Kidney tubule cell (primary cell): Measurements from ENCODE around the gene STX2.
"Not testable (repeated sequence)": the region's sequence is repeated elsewhere in the genome, so short reads cannot be mapped to it uniquely, and the experiment has no call there.

Experiments used
- DNase-seq: peaks from one replicate; pipeline ENCODE4 v3.0.0-alpha.2; 2018; ENCODE audit warnings: low spot score

Gene STX2

DNA sequence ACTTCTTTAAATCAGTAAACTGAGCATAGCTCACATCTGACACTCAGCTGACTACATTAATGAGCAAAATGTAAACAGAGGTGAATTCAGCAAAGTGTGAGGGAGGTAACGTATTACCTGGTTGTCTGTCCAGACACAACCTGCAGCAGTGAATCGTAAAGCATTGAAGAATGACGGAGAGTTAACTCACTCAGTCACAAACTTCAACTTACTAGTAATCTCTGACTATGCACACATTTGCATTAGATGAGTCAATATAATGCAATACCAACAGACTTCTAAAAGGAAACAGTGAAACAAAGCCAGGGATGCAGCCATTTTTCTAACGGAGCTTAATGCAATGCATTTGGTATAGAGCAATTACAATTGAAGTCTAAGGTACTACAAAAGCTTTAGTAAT, 40.0 kb downstream of the STX2 start:
- DNase-seq, result peak; percentile 23

DNA sequence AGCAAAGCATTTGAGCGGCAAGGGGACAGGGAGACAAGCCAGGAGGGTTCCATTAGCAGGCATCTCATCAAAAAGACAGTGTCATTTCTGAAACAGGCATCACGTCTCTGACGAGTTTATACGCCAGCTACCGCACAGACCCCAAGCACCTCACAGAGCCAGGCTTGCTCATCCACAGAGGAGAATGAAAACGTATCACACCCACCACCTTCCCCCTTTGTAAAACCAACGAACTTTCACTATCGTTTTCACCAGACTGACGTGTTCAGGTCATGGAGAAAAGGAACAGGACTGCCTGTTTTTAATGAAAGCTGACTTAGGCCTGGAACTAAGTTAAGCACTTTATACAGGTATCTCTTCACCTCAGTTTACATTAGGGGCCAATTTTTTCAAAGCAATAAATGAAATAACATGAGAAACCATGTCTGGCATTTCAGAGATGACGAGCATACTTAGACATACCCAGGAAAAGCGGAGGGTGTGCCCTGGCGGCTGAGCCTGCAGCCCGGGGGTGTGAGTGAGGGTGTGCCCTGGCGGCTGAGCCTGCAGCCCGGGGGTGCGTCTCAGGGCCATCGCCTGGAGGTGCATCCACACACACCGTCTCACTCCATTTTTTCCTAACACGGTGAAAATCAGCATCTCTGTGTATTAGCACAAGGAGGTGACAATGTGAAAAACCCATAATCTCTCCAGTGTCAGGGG, 41.9 kb downstream of the STX2 start:
- DNase-seq, result no peak

GRCh38 chr12:130795906-130796305, 43.1 kb downstream of the STX2 start:
- no peak for DNase-seq

DNA sequence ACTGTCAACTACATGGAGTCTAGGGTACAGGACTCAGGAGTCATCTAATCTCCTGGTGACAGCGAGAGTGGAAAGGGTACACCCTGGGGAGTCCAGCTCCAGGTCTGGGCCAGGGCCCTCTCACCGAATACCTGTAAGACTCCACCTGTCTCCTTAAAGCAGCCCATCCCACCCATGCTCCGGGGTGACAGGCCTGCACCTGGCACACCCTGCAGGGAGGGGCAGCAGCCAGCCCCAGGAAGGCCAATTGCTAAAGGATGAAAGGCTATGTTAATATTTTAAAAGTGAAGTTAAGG, 45.5 kb downstream of the STX2 start:
- no peak for DNase-seq

DNA sequence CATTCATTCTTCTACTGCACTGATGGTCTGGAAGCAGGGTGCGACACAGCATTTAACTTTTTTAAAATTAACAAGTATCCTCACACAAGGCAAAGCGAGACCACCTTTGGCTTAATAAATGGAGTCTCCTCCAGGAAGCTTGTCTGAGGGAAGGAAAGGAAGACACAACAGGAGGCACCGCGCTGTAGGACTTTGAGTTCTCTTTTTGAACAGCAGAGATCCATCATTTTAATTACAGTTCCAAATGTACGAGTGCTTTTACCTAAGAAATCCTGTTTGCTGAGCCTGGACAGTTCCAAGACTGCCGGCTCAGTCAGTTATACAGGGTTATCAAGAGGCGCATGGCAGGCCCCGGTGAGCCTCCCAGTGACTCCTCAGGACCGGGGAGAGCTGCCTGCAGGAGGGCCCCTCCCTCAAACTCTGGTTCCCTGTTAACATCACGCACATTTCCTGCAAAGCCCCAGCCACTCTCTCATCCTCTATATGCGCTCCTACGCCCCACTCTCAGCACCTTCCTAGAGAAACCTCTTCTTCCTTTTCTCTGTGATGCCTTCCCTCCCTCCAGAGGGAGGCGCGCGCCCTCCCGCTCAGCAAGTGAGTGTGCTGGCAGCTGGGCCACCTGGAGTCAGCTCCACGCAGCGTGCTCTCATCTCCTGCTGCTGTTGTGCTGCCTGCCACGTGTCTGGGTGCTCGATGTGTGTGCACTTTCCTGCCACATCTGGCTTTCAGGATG, 46.1 kb downstream of the STX2 start:
- no peak for DNase-seq

DNA sequence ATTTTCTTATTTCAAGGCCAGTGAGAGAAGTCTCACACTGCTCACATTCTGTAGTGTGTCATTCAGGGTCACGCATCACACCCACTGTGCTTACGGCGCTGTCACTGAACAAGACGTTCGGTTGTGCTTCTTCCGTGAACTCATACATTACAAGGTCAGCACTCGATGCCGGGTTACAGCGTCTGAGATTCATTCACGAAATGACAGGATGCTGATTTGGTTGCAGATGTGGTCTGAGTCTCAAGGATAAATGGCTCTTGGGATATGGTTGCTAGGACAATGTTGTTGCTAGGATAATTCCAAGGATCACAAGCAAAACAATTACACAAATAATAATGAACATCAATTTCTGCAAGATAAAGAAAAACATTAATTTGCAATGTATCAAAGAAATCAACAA, 47.4 kb downstream of the STX2 start:
- DNase-seq, result no peak

- DNase-seq, result no peak
Measured at GRCh38 chr12:130788515-130788914, 50.5 kb downstream of the STX2 start.

DNA sequence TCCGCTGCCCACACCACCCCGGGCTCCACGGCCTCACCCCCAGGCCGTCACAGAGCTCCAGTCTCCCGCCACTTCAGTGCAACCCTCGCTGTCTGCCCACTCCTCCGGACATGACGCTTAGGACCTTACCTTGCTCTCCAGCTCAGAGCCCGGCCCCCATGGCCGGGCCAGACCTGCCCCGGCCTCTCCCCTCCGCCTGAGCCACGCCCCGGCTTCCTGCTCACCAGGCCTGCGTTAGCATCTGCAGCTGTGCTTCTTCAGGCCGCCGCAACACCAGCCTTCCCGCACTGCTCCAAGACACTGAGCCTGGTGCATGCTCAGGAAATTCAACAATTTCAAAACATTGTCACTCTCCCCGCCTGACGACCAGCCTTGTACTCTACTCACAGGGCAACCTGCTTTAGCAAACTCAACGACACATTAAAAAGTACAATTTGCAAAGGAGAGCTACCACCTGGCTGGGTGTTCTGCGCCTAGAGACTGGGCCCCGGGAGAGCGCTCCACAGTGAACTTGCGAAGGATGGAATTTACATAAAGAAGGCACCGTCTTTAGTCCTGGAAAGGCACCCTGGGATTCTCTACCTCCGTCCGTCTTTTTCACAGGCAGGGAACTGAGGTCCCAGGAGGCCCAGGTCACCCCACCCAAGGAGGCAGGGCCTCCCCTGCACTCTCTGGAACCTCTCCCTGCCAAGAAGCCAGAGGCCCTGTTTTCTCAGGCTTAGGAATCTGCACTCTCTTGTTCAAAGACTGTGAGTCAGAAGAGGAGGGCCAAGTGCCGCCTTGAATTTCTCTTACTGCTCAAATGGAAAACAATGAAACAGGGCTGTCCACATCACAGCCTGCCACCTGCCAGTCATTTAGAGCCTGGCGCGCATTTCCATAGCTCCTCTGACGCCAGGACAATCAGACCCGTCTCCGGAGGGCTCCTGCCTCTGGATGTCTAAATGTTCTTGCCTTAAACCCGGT, 51.3 kb downstream of the STX2 start:
- DNase-seq, result peak; percentile 14

- DNase-seq, result no peak
Measured at GRCh38 chr12:130787041-130787440, 52.0 kb downstream of the STX2 start.

DNA sequence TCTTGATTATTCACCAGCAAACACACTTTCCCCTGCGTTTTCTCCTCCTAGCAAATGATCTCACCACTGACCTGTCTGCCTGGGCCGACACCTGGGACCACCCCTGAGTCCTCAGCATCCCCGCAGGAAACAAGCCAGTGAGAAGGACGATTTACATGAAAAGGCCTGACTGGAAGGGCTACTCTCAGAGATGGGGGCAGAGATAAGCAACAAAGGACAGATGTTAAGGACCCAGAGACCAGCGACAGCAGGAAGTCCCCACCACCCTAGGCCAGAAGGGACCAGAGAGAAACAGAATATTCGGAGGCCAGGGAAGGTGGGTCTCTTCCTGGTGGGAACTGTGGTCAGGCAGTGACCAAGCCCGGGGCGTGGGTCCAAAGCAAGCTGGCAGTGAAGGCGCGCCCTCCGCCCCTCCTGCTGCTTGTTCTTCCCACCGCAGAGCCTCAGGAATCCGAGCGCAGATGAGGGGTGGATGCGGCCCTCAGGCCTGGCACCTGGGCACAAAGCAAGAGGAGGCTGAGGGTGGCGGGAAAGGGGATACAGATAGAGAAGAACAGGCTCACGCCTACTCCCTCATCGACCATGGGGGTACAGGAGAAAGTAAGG, 55.8 kb downstream of the STX2 start:
- DNase-seq, result no peak

DNA sequence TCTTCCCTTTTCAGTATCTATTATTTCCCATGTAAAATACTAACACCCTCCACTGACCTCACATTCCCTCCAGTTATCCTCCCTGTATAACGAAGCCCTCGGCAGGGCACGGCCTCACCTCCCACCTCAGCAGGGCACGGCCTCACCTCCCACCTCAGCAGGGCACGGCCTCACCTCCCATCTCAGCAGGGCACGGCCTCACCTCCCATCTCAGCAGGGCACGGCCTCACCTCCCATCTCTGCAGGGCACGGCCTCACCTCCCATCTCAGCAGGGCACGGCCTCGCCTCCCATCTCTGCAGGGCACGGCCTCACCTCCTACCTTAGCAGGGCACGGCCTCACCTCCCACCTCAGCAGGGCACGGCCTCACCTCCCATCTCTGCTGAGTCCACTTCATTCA, 56.8 kb downstream of the STX2 start:
- not testable (repeated sequence) for DNase-seq

DNA sequence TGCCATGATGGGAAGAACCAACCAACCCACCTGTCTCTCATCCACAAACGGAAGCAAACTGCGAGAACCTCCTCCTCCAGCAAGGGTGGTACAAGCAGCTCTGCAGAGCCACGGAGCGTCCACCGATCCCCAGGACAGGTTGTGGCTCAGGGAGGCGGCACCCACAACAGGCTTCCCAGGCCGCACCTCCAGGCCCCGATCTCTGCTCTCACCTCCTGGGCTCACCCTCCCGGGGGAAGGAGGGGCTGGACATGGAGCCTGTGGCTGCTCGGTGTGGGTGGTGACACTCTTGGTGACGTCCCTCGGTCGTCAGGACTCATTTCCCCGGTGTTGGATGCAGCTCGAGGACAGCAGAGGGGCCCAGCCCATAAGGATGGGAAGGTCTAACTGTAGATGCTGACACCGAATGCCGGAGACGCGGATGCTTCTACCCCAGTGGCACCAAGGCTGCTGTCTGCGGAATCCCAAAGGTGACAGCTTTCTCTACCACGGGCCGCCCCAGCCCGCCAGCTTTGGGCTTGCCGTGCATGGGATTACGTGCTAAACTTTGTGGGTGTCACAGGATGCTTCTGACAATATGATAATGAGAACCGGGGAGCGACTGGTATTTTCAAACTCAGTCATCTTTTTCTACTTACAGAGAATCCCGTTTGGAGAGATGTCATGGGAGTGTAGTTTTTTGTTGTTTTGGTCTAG, 58.0 kb downstream of the STX2 start:
- no peak for DNase-seq

- no peak for DNase-seq
Measured at GRCh38 chr12:130780325-130780724, 58.7 kb downstream of the STX2 start.

- DNase-seq, result no peak
Measured at GRCh38 chr12:130778776-130779175, 60.3 kb downstream of the STX2 start.

DNA sequence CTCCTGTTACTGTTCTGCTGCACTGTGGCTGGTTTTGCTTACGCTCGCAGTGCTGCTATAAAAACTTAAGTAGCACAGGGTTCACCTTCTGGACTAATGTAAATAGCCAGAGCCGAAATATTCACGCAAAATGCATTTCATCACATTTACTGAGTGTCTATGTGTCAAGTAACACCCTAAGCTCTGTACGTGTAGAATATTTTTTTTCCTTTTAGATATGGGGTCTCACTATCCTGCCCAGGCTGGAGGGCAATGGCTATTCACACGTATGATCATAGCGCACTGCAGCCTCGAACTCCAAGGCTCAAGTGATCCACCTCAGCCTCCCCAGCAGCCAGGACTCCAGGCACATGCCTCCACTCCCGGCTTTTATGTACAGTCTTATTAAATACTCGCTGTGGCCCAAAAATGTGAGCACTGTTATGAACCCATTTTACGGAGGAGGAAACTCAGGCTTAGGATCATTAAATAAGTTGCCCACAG, 62.2 kb downstream of the STX2 start:
- DNase-seq, result no peak

- peak; percentile 84 for DNase-seq
Measured at GRCh38 chr12:130775953-130776856, 62.8 kb downstream of the STX2 start.

- no peak for DNase-seq
Measured at GRCh38 chr12:130770413-130771028, 68.5 kb downstream of the STX2 start.

GRCh38 chr12:130768120-130768519, 70.9 kb downstream of the STX2 start:
- no peak for DNase-seq

DNA sequence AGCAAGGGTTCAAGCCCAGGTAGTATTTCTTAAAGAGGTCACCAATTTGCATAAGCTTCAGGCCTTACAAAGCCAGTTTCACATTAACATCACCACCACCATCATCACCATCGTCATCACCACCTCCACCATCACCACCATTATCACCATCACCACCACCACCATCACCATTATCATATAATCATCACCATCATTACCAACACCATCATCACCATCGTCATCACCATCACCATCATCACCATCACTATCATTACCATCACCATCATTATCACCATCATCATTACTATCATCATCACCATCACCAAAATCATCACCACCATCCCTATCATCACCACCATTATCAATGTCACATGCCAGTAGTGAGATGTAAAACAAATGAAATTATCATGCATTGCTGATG, 72.6 kb downstream of the STX2 start:
- no peak for DNase-seq

- peak; percentile 8 for DNase-seq
Measured at GRCh38 chr12:130765186-130765659, 73.8 kb downstream of the STX2 start.
